ENCODE data around the gene CRYGD.
"Not testable (repeated sequence)": the region's sequence is repeated elsewhere in the genome, so short reads cannot be mapped to it uniquely, and the experiment has no call there.

The CRYGD gene

GRCh38 chr2:208124013-208124715, at the start of gene CRYGD:
TSS of gene CRYGD (minus strand) at chr2:208124524. CDS start at chr2:208124473, 51 bp downstream.
- DNase-seq = not testable (repeated sequence)

GRCh38 chr2:208172125-208172524, 47.8 kb upstream of the CRYGD start:
- no peak for DNase-seq

- DNase-seq = no peak
Measured at GRCh38 chr2:208164951-208165755, 40.8 kb upstream of the CRYGD start.

GRCh38 chr2:208163489-208163888, 39.2 kb upstream of the CRYGD start, which contains the start of gene CRYGA:
TSS of gene CRYGA (minus strand) at chr2:208163589. CDS start at chr2:208163556, 33 bp downstream.
- DNase-seq = no peak

- DNase-seq = no peak
Measured at GRCh38 chr2:208156439-208156838, 32.1 kb upstream of the CRYGD start.

- no peak for DNase-seq
Measured at GRCh38 chr2:208153156-208153555, 28.8 kb upstream of the CRYGD start.

GRCh38 chr2:208150956-208151355, 26.6 kb upstream of the CRYGD start:
- no peak for DNase-seq

- no peak for DNase-seq
Measured at GRCh38 chr2:208150094-208150493, 25.8 kb upstream of the CRYGD start.

GRCh38 chr2:208148803-208149202, 24.5 kb upstream of the CRYGD start:
- DNase-seq = no peak

- DNase-seq = no peak
Measured at GRCh38 chr2:208147759-208148158, 23.4 kb upstream of the CRYGD start.

GRCh38 chr2:208147008-208147407, 22.7 kb upstream of the CRYGD start:
- no peak for DNase-seq

GRCh38 chr2:208146006-208146405, 21.7 kb upstream of the CRYGD start, which contains the start of gene CRYGB:
TSS of gene CRYGB (minus strand) at chr2:208146158. CDS start at chr2:208146120, 38 bp downstream.
- DNase-seq = no peak

- DNase-seq = no peak
Measured at GRCh38 chr2:208142925-208143799, 18.8 kb upstream of the CRYGD start.

GRCh38 chr2:208142240-208142924, 18.1 kb upstream of the CRYGD start:
- no peak for DNase-seq

GRCh38 chr2:208139447-208139846, 15.1 kb upstream of the CRYGD start:
- no peak for DNase-seq

GRCh38 chr2:208138334-208138733, 14.0 kb upstream of the CRYGD start:
- not testable (repeated sequence) for DNase-seq

GRCh38 chr2:208136716-208137094, 12.4 kb upstream of the CRYGD start:
- DNase-seq = no peak

GRCh38 chr2:208135794-208136715, 11.7 kb upstream of the CRYGD start:
- DNase-seq = no peak

- no peak for DNase-seq
Measured at GRCh38 chr2:208134928-208135586, 10.7 kb upstream of the CRYGD start.

- no peak for DNase-seq
Measured at GRCh38 chr2:208130712-208131110, 6.4 kb upstream of the CRYGD start.

Measured in SHP77 treated with DMSO at 0.1 percent for 48 hours (cell line).